CMK (cell line): ENCODE results near the gene PFDN5.
"Not testable (repeated sequence)": the region's sequence is repeated elsewhere in the genome, so short reads cannot be mapped to it uniquely, and the experiment has no call there.

ENCODE experiments used
- DNase-seq: peaks from one replicate; pipeline ENCODE4 v3.0.0-alpha.2; 2010; ENCODE audit warnings: low read depth

Gene PFDN5

DNA sequence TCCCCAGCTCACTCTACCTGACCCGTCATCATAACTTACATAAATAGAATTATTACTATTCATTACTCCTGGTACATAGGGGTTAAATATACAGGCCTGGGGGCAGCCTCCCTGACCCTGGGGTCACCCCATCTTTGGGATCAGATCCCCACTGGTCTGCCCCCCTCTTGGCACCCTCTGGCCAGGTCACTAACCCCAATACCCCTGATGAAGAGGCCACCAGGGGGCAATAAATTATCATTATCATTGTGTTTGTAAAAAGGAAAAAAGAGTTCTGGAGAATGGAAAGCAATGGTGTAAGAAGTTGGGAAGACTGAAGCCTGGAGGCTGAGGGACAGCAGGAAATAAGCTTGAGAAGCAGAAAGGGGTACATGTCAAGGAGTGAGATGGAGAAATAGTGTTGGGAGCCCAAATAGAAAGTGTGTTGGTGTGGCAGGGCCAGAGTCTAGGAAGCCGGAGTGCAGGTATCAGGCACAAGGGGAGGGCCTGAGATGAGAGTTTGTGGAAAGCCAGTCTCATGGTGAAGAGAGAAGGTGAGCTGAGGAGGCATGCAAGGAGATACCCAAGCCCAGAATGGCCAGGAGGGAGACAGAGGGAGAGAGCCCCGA is 32.2 kb downstream of the PFDN5 start:
- no peak for DNase-seq

DNA sequence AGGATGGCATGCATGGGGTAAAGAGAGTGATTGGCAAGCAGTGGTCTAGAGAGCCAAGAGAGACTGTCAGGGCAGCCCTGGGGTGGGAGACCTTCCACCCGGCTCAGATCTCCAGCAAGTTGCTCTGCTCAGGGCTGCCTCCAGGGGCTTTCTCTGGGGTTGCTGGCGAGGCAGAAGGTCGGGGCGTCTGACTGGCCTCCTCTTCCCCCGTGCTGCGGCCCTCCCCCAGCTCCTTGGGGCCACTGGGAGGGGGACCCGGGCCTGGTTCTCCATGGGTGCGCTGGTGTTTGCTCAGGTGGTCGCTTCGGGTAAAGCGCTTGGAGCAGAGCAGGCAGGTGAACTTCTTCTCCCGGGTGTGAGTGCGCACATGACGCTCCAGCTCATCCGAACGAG is 32.7 kb downstream of the PFDN5 start:
- DNase-seq, result no peak

DNA sequence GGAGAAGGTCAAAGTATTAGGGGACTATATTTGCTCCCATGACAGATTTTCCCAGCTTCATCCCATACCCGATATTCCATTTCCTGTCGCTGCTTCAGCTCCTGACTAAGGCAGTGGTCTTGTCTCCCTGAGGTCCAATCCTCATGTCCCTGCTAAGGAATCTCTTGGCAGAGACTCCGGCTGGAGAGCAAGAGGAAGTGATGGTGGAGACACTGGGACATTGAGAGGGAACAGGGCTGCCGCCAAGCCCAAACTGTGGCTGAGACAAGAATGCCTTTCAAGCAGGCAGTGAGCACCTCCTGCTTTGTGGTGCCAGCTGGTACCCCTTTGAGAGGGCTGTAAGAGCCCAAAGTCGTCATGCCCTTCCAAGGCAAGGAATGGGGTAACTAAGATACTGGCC is 35.3 kb downstream of the PFDN5 start:
- no peak for DNase-seq

DNA sequence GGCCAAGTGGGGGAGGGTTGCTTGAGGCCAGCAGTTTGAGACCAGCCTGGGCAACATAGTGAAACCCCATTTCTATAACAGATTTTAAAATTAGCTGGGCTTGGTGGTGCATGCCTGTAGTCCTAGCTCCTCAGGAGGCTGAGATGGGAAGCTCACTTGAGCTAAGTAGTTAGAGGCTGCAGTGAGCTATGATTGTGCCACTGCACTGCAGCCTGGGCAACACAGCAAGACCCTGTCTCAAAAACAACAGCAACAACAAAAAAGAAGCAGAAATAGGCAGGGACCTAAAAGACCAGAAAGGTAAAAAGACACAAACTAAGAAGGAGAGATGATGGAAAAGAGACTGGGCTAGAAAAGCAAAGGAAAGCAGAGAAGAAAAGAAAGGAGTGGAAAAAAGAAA is 37.0 kb downstream of the PFDN5 start:
- not testable (repeated sequence) for DNase-seq

DNA sequence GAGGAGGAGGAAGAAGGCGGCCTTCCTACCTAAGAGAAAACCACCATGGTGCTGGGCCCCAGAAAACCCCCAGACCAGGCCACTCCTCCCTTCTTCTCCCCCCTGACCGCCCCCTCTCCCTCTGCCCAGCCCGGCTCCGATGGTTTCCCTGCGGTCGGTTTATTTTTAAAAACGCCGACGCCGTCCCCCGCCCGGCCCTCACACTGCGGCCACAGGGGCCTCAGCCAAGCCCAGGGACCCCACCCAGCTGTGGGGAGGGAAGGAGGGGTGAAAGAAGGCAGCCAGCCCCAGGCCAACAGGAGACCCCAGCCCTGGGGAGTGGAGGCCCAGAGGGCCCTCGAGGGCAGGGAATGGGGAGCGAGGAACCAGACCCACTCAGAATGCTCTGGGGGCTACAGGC is 37.4 kb downstream of the PFDN5 start:
- no peak for DNase-seq

DNA sequence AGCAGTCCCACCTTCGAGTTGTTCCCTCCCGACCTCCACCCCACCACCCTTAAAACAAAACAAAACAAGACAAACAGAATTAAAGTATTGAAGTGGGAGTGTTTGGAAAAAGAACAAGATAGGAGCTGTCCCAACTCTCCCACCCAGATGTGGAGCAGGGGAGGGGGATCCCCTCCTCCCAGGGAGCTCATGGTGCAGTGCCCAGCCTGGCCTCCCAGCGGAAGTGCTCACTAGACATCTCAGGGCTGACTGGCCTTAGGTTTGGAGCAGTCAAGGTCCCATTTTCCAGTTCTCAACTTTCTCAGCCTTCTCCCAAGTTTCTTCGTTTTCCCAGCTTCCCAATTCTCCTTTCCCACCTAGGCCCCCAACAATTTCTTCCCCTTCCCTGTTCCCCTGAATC is 37.9 kb downstream of the PFDN5 start:
- no peak for DNase-seq

DNA sequence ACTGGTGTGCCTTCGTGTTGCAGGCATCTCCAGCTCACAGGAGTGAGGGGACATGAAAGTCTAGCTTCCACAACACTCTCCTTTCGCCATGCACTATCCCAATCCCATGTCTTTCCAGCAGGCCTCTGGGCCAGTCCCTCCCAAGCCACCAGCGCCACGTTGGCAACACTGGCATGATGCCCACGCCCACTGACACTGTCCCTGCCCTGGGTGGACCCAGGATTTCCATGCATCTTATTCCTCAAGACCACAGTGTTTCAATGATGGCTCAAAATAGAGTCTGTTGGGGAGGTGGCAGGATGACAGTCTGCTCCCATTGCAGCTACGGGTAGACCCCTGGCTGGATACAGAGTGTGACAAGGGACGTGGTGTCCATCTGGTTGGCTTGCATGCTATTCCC is 38.5 kb downstream of the PFDN5 start:
- DNase-seq, result no peak

DNA sequence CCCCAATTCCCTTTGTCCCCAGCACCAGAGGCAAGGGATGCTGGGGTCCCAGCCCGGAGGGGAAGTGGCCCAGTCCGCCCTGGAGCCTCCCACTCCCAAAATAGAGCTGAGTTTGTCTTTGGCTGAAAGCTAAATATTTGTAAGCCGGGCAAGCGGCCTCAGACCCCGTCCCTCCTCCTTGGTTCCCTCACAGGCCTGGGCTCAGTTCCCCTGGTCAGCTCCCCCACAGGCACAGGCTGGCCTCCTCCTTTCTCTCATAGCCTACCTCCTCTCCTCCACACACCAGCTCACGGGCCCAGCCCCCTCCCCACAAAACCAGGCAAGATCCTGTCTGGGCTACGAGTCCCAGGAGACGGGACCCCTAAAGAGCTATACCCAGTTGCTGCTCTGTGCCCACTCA is 39.5 kb downstream of the PFDN5 start:
- DNase-seq, result no peak

DNA sequence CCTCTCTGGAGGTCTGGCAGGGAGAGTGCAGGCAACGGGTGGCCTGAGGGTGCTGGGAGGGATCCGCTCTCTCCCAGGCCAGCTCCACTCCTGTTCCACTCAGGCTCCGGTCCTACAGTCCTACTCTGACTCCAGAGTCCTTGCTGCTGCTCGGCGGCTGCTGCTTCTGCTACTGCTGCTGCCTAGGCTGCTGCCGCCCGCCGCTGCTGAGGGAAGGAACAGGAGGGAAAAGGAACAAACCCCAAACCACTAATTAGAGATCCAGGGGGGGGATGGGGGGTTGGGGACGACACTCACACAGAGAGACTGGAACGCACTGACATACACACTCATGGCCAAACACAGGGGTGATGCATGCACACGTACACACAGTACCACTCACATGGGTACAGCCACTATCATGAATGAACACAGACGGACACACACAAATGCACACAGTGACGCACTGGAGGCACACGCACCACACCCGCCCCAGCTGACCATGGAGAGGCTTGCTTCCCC is 40.9 kb downstream of the PFDN5 start, which contains the start of gene SP7:
TSS of gene SP7 (minus strand) at position 174 of the 501 bp plus-strand sequence. CDS start 708 bp downstream, outside the sequence.
- no peak for DNase-seq

DNA sequence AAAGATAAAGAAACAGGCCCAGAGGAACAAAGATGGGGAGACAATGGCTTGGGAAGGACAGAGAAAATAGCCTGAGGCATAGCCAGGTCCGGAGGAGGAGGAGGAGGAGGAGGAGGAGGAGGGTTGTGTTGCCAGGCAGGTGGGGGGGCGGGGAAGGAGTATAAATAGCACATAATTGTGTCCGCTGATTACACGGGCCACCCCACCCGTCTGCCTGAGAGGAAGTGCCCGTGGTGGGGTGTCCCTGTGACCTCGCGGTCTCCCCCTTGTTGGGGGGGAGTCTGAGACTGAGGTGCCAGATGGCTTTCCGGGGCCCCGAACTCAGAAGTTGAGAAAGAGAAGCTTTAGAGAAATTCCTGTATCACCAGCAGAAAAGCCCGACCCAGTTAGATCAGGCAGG is 42.7 kb downstream of the PFDN5 start:
- no peak for DNase-seq

DNA sequence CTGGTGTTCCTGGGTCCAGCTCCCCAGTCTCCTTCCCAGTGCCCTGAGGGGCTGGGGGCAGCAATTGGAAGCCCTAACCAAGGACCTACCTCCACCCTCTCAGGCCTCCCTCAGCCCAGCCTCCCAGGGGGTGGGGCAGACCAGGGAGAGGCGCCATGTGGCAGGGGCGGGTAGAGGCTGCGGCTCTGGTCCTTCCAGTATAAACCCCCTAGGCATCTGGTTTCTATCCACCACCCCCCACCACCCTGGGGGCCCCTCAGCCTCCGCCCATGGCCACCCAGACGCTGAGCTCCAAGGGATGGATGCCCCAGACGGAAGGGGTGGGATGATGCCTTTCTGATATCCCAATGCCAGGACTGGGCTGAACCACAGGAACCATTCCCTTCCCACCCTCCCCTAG is 43.6 kb downstream of the PFDN5 start:
- DNase-seq, result no peak

DNA sequence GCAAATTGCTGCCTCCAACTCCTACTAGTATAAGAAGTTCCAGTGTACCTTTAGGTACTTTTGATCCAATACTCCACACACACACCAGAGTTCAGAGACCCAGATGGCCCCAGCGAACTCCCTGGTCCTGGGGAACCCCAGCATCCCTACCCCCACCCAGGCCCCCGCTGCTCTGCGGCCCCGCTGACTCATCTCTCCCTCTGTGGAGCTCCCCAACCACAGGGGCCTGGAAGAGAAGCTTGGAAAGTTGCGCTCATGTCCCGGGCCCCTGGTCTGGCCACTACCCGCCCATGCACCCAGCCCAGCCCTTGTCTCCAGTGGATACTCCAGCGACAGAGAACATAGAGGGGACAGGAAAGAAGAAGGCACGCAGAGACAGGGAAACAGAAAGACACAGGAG is 45.1 kb downstream of the PFDN5 start:
- DNase-seq, result no peak

DNA sequence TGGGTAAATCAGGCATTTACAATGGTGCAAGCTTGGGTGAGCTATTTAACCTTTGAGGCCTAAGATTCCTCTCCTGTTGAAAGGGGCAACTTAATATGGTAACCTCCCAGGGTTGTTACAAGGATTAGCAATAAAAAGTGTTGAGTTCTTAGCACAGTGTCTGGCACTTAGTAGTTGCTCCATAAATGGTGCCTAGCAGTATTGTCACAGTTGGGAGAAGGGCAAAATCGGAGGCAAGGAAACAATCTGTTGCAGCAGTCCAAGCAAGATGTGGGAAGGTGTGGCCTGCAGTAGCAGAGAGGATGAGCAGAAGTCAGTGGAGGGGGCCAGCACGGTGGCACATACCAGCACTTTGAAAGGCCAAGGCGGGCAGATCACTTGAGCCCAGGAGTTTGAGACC is 48.1 kb downstream of the PFDN5 start:
- DNase-seq, result no peak

DNA sequence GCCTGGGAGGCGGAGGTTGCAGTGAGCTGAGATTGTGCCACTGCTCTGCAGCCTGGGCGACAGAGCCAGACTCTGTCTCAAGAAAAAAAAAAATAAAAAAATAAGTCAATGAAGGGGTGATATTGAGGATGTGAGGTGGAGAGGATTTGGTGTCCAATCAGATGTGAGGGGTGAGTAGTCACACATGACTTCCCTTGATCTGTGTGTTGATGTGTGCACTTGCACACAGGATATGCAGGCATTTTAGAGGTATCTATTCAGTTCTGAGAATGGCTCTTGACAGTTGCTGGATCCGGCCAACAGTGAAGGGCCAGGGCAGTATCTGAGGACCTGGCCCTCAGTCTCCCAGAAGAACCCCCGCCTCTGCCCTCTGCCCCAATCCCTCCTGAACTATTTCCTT is 48.6 kb downstream of the PFDN5 start:
- DNase-seq, result no peak

DNA sequence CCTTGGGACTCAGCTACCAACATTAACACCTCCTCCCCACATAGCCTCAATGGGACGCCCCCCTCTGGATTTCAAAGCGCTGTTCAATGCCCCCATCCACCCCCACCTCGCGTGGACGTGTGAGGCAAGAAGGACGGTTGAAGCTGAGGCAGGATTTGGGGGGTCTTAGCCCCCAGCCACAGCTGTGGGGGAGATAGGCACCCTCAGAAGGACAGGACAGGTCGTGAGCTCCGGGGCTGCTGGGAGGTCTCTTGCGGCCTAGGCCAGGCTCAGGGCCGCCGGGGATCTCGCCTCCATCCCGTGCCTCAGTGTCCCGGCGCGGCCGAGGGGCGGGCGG is 49.1 kb downstream of the PFDN5 start:
- no peak for DNase-seq

DNA sequence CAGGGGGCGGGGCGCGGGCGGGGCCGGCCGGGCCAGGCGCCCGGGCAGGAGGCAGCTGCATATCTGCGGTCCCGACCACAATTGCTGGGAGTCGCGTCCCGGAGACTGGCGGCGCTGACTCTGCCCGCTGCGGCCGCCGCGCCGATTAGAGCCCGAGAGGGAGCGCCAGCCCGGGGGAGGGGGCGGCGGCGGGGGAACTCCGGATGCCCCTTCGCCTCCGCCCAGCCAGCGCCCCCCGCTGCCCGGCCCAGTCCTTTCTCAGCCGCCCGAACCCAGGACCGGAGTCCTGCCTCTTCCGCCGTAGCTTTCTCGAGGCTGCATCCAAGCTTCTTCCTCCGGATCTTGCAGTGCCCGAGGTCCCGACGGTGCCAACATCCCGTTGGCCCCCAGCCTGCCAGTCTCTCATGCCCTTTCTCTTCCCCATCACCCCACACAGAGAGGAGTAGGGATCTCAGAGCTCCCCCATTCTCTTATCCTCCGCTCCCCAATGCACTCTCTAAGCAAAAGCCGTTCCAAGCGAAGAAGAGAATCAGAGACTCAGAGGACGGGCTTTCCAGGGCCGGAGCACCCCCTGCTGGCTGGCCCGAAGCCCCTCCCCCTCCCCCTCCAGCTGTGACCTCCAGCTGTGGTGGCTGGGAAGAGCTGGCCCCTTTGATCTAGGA is 49.6 kb downstream of the PFDN5 start:
- peak; percentile 69 for DNase-seq

DNA sequence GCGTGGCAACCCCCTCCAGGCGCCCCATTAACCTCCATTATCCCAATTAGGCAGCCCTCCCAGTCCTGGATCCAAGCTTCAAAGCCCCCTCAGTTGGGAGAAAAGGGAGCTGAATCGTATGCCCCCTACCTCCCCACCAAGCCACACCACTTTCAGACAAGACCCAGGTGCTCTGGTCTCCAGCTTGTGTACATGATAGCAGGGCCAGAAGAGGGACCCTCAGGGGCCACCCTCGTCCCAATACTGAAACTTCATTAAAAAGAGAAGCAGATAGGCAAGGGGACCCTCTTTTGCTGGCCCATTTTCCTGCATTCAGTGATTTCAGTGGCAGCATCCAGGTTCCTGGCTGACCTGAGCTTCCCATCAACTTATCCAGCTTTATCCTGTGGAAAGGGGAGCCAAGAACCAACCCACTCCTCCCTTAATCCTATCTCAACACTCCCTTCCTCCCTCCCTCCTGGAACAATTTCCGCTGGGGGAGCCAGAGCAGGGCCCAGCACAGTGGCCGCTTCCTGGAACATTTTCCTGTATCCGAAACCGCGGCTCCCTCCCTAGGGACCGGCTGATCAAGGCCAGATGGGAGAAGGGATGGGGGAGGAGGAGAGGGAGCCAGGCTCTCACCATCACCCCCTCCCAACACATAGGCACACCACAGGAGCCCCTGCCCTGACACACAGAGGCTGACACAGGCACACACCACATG is 50.3 kb downstream of the PFDN5 start:
- no peak for DNase-seq

DNA sequence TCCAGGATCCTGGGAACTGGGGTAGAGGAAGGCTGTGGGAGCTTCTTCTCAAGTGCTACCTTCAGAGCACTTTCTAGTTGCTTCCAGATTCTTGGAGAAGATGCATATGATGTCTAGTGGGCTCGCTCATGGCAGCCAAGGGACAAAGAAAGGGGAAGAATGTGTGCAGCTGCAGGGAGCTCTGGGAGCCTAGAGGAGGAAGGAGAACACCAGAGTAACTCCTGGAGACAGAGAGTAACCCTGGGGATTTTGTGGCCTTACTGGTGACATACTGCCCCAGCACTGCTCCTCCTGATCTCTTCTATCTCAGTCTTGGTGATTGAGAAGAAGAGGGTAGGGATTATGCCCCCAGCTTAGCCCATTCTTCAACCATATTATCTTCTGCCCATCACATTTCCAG is 51.1 kb downstream of the PFDN5 start:
- no peak for DNase-seq

DNA sequence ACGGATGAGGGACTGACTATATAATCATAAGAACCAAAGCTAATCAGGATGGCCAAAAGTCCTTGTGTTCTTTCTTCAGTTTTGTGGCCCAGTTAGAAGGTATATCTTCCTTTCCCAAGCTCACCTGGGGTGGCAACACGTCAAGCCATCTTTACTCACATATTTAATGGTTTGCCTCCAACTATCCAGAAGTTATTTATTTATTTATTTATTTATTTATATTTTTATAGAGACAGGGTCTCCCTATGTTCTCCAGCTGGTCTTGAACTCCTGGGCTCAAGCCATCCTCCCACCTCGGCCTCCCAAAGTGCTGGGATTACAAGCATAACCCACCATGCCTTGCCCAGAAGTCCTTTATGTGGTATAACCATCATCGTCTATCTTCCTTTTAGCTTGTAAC is 52.6 kb downstream of the PFDN5 start:
- no peak for DNase-seq
